Measurements from ENCODE around the gene CBLIF.
"Not testable (repeated sequence)": the region's sequence is repeated elsewhere in the genome, so short reads cannot be mapped to it uniquely, and the experiment has no call there.

CBLIF gene

DNA sequence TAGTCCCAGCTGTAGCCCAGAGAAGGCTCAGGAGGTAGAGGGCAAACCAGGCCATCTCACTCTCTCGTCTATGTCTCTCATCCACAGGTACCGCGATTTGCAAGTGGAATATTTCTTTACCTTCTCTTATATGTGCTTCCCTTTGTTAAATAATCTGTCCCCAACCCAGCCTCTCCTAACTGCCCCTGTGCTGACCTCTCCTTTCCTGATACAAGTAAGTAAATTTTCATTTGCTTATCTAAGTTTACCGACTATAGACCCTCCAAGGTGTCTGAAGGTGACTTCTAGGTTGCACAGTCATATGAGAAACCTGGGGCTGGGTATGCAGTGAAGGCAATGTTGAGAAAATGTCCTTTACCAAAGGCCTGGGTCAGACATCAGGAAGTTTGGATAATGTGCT, at the start of gene CBLIF:
TSS of gene CBLIF (minus strand) at position 101 of the 400 bp plus-strand sequence. CDS start at position 55, 46 bp downstream.
- DNase-seq = no peak

DNA sequence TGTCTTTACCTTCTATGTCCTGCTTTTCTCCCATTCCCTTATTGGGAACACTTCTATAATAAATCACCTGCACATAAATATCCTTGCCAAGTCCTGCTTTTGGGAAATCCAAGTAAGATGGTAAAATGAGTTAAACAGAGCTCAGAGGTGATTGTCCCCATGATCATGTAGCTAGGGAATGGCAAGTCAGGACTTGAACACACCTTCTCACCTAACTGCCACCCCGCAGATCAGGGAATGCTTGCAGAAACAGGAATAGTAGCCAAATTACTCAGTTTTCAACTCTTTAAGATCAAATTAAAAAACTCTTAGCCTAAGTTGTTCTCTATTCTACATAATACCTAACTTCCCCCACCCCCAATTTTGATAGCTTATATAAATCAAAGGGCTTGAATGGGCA, 49.3 kb upstream of the CBLIF start:
- DNase-seq = no peak

DNA sequence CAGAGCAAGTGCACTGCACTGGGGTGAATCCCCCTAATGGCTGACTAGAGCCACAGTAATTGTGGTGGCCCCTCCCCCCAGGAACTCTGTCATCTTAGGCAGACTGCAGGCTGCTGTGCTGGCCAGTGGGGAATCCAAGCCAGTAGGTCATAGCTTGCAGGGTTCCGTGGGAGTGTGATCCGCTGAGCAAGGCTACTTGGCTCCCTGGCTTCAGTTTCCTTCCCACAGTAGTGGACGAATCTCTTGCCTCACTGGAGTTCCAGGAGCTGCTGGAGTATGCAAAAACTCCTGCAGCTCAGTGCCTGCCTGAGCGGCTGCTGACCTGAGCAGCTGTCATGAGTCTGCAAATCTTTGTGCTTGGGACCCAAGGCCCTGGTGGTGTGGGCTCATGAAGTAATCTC, 46.5 kb upstream of the CBLIF start:
- DNase-seq = no peak

DNA sequence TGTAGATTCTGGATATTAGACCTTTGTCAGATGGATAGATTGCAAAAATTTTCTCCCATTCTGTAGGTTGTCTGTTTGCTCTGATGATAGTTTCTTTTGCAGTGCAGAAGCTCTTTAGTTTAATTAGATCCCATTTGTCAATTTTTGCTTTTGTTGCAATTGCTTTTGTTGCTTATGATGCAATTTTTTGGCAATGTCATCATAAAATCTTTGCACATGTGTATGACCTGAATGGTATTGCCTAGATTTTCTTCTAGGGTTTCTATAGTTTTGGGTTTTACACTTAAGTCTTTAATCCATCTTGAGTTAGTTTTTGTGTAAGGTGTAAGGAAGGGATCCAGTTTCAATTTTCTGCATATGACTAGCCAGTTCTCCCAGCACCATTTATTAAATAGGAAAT, 41.9 kb upstream of the CBLIF start:
- not testable (repeated sequence) for DNase-seq

DNA sequence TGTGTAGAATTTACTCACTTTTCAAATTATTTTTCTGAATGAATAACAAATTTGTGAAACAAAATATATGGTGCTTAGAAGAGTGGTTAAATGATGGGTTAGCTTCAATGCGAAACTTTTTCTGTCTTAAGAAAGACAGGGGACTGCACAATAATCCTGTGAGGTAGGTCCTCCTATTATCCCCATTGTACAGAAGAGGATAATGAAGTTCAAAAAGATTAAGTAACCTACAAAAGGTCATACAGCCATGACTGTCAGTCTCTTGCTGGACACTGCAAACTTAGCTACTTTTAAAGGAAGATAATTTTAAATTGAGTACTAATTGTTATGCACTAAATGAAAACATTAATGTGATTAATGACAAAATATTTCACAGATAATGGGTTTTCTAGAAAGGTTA, 38.3 kb upstream of the CBLIF start:
- no peak for DNase-seq

DNA sequence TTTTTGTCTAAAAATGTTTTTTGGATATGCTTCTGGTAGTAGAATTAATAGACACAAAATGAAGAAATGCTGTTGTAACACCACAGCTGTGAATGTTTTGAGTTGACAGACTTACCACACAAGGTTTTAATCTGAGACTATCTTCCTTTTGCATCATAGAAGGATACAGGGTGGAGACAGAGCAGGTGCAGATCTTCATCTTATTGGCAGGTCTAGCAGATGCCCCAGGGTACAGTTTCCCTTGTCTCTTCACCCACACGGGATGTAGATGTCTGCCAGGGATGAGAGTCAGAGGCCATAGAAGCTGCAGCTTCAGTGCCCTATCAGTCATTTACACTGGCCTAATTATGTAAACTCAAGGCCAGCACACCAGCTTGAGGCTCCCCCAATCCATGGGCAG, 34.3 kb upstream of the CBLIF start:
- DNase-seq = no peak

DNA sequence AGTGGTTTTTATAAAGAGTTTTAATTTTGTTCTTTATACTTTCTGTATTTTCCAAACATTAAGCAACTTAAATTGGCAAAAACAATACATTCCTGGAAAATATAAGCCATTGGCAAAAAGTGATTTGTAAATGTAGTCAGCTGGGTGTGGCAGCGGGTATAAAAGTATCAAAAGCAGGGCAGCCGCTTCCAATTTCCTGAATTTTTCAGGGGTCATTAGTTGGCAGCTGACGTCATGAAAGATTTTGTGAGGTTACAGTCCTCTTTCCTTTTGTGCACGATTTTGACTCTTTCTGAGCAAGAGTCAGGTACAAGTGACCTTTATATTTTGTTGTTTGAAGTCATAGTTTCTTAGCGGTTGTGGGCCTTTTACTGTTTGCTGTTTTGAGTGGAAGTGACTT, 33.3 kb upstream of the CBLIF start, which contains the start of gene OOSP3:
TSS of gene OOSP3 (plus strand) at position 208 of the 400 bp plus-strand sequence. CDS start at position 235, 27 bp downstream.
- DNase-seq = no peak

DNA sequence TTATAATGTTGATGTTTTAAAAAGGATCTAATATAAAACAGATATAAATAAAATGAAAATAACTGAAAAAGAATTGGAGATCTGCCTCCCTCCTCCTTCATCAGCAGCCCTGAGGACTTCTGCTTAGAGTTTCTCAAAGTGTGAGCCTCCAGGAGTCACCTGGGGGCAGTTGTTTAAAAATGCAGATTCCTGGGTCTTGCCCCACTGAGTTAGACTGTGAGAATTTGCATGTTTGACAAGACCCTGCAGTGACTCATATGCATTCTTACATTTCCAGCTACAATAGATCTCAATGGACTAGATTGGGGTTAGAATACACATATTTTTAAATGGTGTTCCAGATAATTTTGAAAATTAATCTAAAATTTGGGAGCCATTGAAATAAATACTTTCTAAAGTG, 32.5 kb upstream of the CBLIF start:
- no peak for DNase-seq

DNA sequence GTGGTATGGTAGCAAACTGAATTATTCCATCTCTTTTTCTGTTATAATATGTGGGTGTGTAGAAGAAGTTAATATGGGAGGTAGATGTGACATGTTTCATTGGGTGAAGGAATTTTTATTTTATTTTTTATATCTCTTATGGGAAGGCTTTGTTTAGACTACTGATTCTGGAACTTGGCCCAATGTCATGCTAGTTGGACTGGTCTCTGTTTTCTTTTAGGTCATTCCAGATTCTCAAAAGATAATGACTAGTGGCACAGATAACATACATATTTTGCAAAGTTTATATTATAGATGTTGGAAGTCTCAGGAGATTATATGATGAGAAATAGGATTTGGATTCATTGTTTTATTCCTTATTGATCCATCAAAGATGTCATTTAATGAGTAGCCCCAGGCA, 32.0 kb upstream of the CBLIF start:
- DNase-seq = no peak

DNA sequence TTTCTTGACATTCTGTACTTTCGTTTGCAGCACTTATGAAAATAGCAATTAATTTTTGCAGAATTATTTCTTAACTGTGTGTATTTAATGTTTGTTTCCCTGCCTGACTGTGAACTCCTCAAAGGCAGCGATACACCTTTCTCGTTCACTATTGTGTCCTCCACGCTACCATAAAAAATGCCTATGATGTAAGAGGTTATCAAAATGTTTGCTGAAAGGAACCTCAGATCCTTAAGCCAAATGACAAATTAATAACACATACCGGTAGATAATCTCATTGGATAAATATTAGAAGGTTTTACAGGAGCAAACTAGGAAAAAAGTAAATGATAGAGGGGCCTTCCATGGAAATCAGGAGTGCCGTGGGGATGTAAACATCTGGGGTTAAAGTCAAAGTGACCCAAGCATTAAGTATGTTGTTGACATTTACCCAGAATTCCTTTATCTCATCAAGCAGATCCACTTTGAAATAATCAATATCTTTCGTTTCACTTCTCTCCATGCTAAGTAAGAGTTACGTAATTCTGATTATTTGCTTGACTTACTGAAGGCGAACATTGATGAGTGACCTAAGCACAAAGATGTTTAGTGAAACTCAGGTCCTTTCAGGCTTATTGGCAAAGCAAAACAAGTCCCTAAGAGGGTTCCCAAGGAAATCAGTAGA, 30.7 kb upstream of the CBLIF start:
- no peak for DNase-seq

DNA sequence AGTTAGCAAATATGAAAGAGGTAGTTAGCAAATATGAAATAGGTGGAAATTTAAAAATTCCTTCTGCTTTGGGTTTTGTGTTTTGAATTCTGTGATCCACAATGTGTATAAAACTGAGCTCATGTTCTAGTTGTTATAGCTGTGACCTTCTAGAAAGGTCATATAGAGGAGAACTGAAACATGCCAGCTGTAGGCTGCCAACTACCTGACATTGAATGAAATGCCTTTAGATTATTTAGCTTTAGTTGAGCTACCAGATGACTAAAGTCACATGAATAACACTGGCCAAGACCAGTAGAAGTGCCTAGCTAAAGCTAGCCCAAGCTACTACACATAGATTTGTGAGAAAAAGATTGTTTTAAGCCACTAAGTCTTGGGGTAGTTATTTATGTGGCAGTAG, 26.8 kb upstream of the CBLIF start:
- DNase-seq = no peak

DNA sequence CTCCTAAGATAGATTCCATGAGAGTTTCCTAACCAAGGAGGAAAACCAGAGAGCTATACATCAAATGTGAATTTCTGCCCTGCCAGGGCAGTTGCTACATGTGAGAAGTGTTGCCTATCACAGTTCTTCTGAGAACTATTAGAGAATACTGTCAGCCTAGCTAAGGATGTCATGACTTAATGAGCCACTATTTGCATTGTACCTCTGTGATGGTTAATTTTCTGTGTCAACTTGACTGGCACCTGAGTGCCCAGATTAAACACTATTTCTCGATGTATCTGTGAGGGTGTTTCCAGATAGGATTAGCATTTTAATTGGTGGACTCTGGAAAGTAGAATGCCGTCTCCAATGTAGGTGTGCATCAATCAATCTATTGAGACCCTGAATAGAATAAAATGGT, 22.6 kb upstream of the CBLIF start:
- no peak for DNase-seq

DNA sequence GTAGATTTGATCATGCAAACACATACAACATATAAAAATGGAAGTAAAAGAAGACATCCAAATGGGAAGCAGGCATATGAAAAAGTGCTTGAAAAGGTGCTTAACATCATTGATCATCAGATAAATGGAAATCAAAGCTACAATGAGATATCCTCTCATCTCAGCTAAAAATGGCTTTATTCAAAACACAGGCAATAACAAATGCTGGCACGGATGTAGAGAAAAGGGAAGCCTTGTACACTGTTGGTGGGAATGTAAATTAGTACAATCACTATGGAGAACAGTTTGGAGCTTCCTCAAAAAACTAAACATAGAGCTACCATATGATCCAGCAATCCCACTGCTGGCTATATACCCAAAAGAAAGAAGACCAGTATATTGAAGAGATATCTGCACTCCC, 21.5 kb upstream of the CBLIF start:
- no peak for DNase-seq

DNA sequence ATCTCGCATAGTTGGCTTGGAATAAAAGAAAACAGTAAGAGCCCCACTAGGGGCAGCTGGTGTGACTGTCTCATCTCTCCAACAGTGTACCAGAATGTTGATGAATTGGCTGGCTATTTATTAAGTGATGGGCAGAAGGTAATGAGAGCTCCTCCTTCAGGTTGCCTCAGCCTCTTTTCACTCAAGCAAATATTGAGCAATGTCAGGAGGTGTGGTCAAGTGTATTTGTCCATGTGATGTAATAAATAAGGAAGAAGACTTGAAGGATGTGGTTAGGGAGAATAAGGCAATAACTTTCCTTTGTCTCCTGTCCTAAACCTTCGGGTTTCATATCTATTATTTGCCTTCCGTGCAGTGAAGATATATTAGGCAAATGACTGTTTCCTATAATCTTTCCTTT, 21.1 kb upstream of the CBLIF start, which contains the start of gene TCN1:
TSS of gene TCN1 (minus strand) at position 91 of the 400 bp plus-strand sequence. CDS start at position 74, 17 bp downstream.
- no peak for DNase-seq

DNA sequence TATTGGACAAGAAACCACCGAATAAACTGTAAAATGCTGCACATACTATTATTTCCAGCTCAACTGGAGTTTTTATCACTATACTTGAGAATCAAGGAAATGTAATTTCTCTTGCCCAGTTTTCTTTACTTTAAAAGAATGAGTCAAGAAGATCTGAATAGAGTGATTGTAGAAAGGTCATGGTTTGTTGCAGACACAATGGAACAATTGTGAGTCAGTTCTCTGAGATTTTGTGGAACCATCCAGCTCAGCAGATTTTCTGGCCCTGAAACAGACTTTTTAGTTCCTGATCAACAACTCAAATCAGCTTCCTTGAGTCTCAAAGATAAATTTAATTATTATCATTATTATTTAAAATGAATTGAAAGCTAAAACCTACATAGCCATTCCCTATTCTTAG, 19.7 kb upstream of the CBLIF start:
- no peak for DNase-seq

DNA sequence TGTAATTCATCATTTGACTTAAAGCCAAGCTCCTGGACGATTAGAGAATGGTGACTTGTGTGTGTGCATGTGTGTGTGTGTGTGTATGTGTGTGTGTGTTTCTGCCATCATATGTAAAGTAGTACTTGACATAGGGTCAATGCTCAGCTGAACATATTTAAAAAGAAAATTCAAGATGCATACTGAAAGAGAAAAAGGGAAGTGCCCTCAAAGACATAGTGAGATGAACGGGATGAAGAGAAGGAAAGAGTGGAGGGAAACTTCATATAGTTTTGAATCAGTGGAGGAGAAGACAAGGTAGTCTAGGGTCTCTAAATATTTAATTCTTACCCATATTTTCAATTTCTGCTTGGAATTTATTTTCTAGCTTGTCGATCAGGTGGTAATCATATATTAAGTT, 17.0 kb upstream of the CBLIF start:
- no peak for DNase-seq

DNA sequence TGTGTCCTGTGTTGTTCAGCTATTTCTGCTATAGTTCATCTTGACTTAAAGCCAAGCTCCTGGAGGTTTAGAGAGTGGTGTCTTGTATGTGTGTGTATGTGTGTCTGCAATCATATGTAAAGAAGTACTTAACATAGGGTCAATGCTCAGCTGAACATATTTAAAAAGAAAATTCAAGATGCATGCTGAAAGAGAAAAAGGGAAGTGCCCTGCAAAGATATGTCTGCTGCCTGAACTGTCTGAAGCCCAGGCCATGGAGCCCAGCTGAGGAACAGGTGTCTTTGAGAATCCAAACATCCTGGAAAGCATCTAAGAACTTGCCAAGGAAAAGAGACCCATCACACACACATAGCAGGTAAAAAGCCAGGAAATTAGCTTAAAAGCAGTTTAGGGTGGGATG, 14.4 kb upstream of the CBLIF start:
- no peak for DNase-seq

DNA sequence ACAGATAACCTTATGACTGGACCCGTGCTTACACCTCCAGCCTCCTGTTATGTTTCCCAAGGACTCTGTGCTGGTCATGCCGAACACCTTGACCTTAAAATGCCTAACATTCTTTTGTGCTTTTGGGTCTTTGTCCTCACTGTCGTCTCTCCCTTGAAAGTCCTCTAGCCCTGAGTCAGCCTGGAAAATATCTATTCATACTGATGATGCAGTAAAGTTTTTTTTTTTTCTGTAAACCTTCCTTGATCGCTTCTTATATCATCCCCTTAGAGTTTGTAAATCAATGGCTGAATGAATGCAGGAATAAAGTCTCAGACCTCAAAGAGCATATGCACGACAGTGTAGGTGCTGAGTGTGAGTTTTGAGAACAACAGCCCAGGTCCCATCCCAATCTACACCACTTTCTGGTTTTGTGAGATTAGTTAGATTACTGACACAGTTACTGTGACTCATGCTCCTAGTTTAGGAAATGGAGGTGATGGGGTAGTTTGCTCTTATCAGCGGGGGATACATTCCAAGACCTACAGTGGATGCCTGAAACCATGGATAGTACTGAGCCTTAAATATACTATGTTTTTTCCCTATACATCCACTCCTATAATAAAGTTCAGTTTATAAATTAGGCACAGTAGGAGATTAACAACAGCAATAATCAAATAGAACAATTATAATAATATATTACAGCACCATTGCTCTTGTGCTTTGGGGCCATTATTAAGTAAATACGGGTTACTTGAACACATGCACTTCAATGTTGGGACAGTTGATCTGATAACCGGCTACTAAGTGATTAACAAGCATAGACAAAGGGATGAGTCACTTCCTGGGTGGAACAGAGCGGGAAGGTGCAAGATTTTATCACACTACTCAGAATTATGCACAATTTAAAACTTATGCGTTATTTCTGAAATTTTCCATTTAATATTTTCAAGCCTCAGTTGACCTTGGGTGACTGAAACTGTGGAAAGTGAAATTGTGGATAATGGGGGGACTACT, 12.4 kb upstream of the CBLIF start:
- DNase-seq = no peak

DNA sequence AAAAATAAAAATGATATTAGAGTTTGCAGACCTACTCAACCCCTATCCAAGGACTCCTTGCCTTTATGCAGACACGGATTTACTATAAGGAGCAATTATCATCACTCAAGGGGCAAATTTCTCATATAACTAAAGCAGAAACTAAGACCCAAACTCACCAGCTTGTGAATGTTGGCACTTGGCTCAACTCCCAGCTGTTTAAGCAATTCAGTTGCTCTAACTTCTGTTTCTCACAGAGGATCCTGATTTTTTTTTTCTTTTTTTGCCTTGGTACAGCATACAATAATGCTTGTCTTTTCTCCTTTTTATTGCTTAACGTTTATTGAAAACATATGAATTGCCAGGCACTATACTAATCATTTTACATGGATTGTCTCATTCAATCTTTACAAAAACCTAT, 9.6 kb upstream of the CBLIF start:
- DNase-seq = no peak

DNA sequence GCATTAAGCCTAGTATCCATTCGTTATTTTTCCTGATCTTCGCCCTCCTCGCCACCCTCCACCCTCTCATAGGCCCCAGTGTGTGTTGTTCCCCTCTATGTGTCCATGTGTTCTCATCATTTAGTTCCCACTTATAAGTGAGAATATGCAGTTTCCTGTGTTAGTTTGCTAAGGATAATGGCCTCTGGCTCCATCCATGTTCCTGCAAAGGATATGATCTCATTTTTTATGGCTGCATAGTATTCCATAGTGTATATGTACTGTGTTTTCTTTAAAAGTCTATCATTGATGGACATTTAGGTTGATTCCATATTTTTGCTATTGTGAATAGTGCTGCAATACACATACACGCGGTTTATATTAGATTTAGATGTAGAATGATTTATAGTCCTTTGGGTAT, 6.1 kb upstream of the CBLIF start:
- DNase-seq = not testable (repeated sequence)

DNA sequence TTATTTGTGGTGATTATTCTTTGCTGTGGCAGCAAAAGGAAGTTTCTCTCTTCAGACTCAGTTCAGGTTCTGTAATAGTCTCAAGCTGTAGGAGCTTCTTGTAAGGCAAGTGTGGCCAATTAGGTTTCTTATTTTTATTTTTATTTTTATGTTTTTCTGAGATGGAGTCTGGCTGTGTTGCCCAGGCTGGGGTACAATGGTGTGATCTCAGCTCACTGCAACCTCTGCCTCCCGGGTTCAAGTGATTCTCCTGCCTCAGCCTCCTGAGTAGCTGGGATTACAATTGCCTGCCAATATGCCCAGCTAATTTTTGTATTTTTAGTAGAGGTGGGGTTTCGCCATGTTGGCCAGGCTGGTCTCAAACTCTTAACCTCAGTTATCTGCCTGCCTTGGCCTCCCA, 4.3 kb upstream of the CBLIF start:
- DNase-seq = not testable (repeated sequence)

DNA sequence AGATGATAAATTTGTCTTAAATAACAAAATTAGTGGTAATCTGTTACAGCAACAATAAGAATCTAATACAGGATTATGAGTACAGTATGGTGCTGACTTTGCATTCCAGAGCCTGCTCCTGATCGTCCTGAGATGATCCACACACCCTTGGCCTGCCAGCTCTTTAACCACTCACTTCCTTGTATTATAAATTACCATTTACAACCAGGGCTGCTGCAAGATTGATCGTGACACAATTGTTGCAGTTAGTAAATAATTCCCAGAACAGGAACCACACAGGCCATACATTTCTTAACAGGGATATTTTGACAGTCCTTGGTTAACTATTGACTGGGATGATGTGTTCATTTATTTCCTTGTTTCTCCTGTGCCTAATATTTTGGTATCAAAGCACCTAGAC, 3.8 kb upstream of the CBLIF start:
- no peak for DNase-seq

DNA sequence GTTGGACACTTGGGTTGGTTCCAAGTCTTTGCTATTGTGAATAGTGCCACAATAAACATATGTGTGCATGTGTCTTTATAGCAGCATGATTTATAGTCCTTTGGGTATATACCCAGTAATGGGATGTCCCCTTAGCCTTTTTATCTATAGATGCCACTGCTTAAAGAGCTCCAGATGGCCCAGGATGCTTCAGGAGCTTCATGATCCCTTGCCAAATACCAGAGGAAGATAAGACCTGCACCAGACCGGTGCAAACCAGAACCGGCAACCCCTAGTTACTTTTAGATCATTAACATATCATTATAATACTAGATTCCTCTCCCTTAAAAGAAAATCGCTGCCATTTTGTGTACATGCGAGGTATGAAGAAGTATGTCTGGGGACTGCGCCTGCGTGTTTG, 3.1 kb upstream of the CBLIF start:
- not testable (repeated sequence) for DNase-seq

DNA sequence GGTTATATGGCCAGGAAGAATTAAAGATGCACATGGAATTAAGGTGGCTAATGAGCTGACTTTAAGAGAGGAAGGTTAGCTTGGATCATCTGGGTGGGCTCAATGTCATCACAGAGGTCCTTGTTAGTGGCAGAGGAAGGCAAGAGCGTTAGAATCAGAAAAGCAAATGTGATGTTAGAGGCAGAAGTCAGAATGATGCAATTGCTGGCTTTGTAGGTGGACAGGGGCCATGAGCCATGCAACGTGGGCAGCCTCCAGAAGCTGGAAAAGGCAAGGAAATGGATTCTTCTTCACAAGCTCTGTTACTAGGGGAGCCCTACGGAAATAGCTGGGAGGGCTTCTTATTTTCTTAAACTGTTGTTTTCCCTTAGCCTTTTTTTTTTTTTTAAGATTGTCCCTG, 2.3 kb upstream of the CBLIF start:
- no peak for DNase-seq
